ENCODE measurements around the gene PLXNA1. TPM values are rescaled to one million over a fixed set of nuclear protein-coding genes. Genes with fewer than 3 reads are reported as not detected.

The PLXNA1 gene
- total and polyA plus RNA-seq, 10 of the 15 experiments (the other 5 are each of a cell fraction or from before 2014, with no cell fraction given): 0.03 to 16.4 (median 2.5) TPM

- Histone ChIP-seq H3K79me2 (ENCODE audit: control insufficient read depth, insufficient read depth, low read length) (no peaks in the 10 kb centered on the region), H3K9ac (ENCODE audit: control insufficient read depth, insufficient read depth, low read length) (no peak overlapping the region), H4K20me1 (ENCODE audit: control insufficient read depth, insufficient read depth) (no peaks in the 10 kb centered on the region), H3K27me3 (replicated peaks in 1 of 2; ENCODE audit: control insufficient read depth in 2 of 2, insufficient read depth in 2 of 2, low read length in 1 of 2) (no peaks in the 10 kb centered on the region), H2AFZ (ENCODE audit: control insufficient read depth, low read depth, low read length) (no peak overlapping the region), H3K4me1 (ENCODE audit: control insufficient read depth, insufficient read depth, low read length) (peaks cover 16% of the 10 kb centered on the region), H3K9me3 (replicated peaks; ENCODE audit: control insufficient read depth, insufficient read depth, low read length) (no peaks in the 10 kb centered on the region), H3K27ac (ENCODE audit: control insufficient read depth, insufficient read depth) (no peak overlapping the region), H3K4me3 (no peak overlapping the region), H3K4me2 (ENCODE audit: control insufficient read depth, insufficient read depth) (no peak overlapping the region), H3K36me3 (ENCODE audit: control insufficient read depth in 2 of 2, insufficient read depth in 2 of 2, low read length in 1 of 2) (peaks cover 0 to 21% of the 10 kb centered on the region in 2 experiments; a peak in 2 of 4 replicates)
- SMC1A ChIA-PET (ENCODE audit: uncharacterized antibody, unreplicated experiment): interaction anchor here (0.7 kb wide), 1 partner anchor 199 kb away, joined by 3 read pairs; no protein-coding TSS in a partner anchor
- CTCF ChIA-PET: no interaction called here
- POLR2A ChIA-PET: no interaction called here
- no peak for DNase-seq (ENCODE audit: low read depth, low spot score)
- RAD21 ChIA-PET (ENCODE audit: unreplicated experiment): no interaction called here
- 88% methylated on average over 14 of the region's 16 CpGs for WGBS (ENCODE audit: insufficient coverage, insufficient replicate concordance, low lambda C conversion rate, missing lambda C conversion rate)
- TF ChIP-seq NR2C2 (IDR thresholded peaks at IDR 0.05; ENCODE audit: borderline replicate concordance, control insufficient read depth, insufficient read length, low read depth) (no peak), FOXM1 (IDR thresholded peaks at IDR 0.05; ENCODE audit: low read depth, low read length) (no peak), JUNB (IDR thresholded peaks at IDR 0.05) (no peak), NRF1 (conservative IDR thresholded peaks at IDR 0.05; ENCODE audit: low read depth, low read length) (no peak), TCF7 (IDR thresholded peaks at IDR 0.05; ENCODE audit: borderline replicate concordance) (no peak), HDAC6 (IDR thresholded peaks at IDR 0.05; ENCODE audit: unreplicated experiment) (no peak), YBX1 (IDR thresholded peaks at IDR 0.05) (no peak), SMAD1 (IDR thresholded peaks at IDR 0.05; ENCODE audit: low read depth, partially characterized antibody) (no peak), RELA (IDR thresholded peaks at IDR 0.05; ENCODE audit: borderline replicate concordance, partially characterized antibody) (no peak), SIX5 (IDR thresholded peaks at IDR 0.05; ENCODE audit: low read depth, low read length, severe bottlenecking) (no peak), MTA2 (IDR thresholded peaks at IDR 0.05; ENCODE audit: low read depth) (no peak), CBX5 (IDR thresholded peaks at IDR 0.05; ENCODE audit: low read depth) (no peak), SIN3A (IDR thresholded peaks at IDR 0.05; ENCODE audit: low read depth, low read length) (no peak)
- TF ChIP-seq, protein P1, sequence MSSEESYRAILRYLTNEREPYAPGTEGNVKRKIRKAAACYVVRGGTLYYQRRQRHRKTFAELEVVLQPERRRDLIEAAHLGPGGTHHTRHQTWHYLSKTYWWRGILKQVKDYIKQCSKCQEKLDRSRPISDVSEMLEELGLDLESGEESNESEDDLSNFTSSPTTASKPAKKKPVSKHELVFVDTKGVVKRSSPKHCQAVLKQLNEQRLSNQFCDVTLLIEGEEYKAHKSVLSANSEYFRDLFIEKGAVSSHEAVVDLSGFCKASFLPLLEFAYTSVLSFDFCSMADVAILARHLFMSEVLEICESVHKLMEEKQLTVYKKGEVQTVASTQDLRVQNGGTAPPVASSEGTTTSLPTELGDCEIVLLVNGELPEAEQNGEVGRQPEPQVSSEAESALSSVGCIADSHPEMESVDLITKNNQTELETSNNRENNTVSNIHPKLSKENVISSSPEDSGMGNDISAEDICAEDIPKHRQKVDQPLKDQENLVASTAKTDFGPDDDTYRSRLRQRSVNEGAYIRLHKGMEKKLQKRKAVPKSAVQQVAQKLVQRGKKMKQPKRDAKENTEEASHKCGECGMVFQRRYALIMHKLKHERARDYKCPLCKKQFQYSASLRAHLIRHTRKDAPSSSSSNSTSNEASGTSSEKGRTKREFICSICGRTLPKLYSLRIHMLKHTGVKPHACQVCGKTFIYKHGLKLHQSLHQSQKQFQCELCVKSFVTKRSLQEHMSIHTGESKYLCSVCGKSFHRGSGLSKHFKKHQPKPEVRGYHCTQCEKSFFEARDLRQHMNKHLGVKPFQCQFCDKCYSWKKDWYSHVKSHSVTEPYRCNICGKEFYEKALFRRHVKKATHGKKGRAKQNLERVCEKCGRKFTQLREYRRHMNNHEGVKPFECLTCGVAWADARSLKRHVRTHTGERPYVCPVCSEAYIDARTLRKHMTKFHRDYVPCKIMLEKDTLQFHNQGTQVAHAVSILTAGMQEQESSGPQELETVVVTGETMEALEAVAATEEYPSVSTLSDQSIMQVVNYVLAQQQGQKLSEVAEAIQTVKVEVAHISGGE (CRISPR knock-in tag; IDR thresholded peaks at IDR 0.05): no peak
- TF ChIP-seq, protein P2, sequence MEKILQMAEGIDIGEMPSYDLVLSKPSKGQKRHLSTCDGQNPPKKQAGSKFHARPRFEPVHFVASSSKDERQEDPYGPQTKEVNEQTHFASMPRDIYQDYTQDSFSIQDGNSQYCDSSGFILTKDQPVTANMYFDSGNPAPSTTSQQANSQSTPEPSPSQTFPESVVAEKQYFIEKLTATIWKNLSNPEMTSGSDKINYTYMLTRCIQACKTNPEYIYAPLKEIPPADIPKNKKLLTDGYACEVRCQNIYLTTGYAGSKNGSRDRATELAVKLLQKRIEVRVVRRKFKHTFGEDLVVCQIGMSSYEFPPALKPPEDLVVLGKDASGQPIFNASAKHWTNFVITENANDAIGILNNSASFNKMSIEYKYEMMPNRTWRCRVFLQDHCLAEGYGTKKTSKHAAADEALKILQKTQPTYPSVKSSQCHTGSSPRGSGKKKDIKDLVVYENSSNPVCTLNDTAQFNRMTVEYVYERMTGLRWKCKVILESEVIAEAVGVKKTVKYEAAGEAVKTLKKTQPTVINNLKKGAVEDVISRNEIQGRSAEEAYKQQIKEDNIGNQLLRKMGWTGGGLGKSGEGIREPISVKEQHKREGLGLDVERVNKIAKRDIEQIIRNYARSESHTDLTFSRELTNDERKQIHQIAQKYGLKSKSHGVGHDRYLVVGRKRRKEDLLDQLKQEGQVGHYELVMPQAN (conservative IDR thresholded peaks at IDR 0.05): no peak
- in situ Hi-C loops (cut with MboI) (no loop called here), intact Hi-C loops (cut with micrococcal nuclease; ENCODE audit: unreplicated experiment) (no loop called here)
- no peak for FAIRE-seq
- BruUV-seq (replicated peaks): no TSS peak
- ATAC-seq: no peak
These were observed 34.3 kb downstream of the PLXNA1 start for GRCh38 chr3:127017229-127017628.
